OCI-LY1 (cell line): ENCODE results near the gene KRTAP9-1.

ENCODE experiments used
- H2AFZ ChIP-seq: fragments of 200-600 bp; sonication (generic), shearing (Covaris generic); 2 replicates; pipeline ENCODE4 v1.6.0; 2014; ENCODE audit warnings: antibody characterized with exemption, mild to moderate bottlenecking, low read length
- H3F3A ChIP-seq: fragments of 200-600 bp; sonication (generic), shearing (Covaris generic); 2 replicates; pipeline ENCODE4 v1.6.0; 2014; ENCODE audit warnings: mild to moderate bottlenecking, antibody characterized with exemption, low read length, moderate library complexity; ENCODE audit not compliant: insufficient read depth
- H3K27ac ChIP-seq: fragments of 200-600 bp; sonication (generic); 2 replicates; pipeline ENCODE4 v1.5.1; 2014; ENCODE audit warnings: low read length, mixed run types, mild to moderate bottlenecking, low read depth; ENCODE audit not compliant: poor library complexity, severe bottlenecking
- H3K27me3 ChIP-seq: fragments of 200-600 bp; sonication (generic); 2 replicates; pipeline ENCODE4 v1.6.0; 2014; ENCODE audit warnings: antibody characterized with exemption, mild to moderate bottlenecking, low read length, moderate library complexity; ENCODE audit not compliant: insufficient read depth
- H3K36me3 ChIP-seq: fragments of 200-600 bp; sonication (generic); 2 replicates; pipeline ENCODE4 v1.6.1; 2014; ENCODE audit warnings: mild to moderate bottlenecking, antibody characterized with exemption, low read length, moderate library complexity, mixed read lengths; ENCODE audit not compliant: insufficient read depth
- H3K4me1 ChIP-seq: fragments of 200-600 bp; sonication (generic); 2 replicates; pipeline ENCODE4 v1.5.1; 2014; ENCODE audit warnings: mild to moderate bottlenecking, low read length, moderate library complexity; ENCODE audit not compliant: insufficient read depth, severe bottlenecking
- H3K4me2 ChIP-seq: fragments of 200-600 bp; sonication (generic), shearing (Covaris generic); 2 replicates; pipeline ENCODE4 v1.6.1; 2014; ENCODE audit warnings: low read length
- H3K4me3 ChIP-seq: fragments of 200-600 bp; sonication (generic); 2 replicates; pipeline ENCODE4 v1.5.1; 2014; ENCODE audit warnings: low read length, low read depth, mild to moderate bottlenecking, mixed read lengths; ENCODE audit not compliant: poor library complexity, severe bottlenecking
- H3K79me2 ChIP-seq: fragments of 200-600 bp; shearing (Covaris generic); 2 replicates; pipeline ENCODE4 v1.6.1; 2016; ENCODE audit warnings: mixed run types, low read length, mixed read lengths; ENCODE audit not compliant: insufficient read depth
- H3K9ac ChIP-seq: fragments of 200-600 bp; sonication (generic), shearing (Covaris generic); 2 replicates; pipeline ENCODE4 v1.6.1; 2014; ENCODE audit warnings: mild to moderate bottlenecking, low read length, mixed read lengths
- H3K9me2 ChIP-seq: fragments of 200-600 bp; sonication (generic), shearing (Covaris generic); 2 replicates; pipeline ENCODE4 v1.6.1; 2014; ENCODE audit warnings: low read depth, mild to moderate bottlenecking, low read length, mixed read lengths
- H3K9me3 ChIP-seq: fragments of 200-600 bp; shearing (Covaris generic); 2 replicates; pipeline ENCODE4 v1.6.1; 2014; ENCODE audit warnings: low read length, mixed read lengths
- H4K20me1 ChIP-seq: fragments of 200-600 bp; sonication (generic), shearing (Covaris generic); 2 replicates; pipeline ENCODE4 v1.6.0; 2016; ENCODE audit warnings: mild to moderate bottlenecking, low read length; ENCODE audit not compliant: insufficient read depth
- EZH2 ChIP-seq: fragments of 200-600 bp; sonication (generic), shearing (Covaris generic); IDR thresholded peaks from 2 replicates; pipeline ENCODE4 v1.8.0; 2017; ENCODE audit warnings: borderline replicate concordance, mixed run types, mild to moderate bottlenecking, antibody characterized with exemption, low read length, moderate library complexity, mixed read lengths
- TF ChIP-seq, protein P1 (sequence below): fragments of 200-600 bp; sonication (generic), shearing (Covaris generic); IDR thresholded peaks from 2 replicates; pipeline ENCODE4 v1.5.1; 2017; ENCODE audit warnings: mild to moderate bottlenecking, antibody characterized with exemption, low read length, moderate library complexity, mixed read lengths

The KRTAP9-1 gene

DNA sequence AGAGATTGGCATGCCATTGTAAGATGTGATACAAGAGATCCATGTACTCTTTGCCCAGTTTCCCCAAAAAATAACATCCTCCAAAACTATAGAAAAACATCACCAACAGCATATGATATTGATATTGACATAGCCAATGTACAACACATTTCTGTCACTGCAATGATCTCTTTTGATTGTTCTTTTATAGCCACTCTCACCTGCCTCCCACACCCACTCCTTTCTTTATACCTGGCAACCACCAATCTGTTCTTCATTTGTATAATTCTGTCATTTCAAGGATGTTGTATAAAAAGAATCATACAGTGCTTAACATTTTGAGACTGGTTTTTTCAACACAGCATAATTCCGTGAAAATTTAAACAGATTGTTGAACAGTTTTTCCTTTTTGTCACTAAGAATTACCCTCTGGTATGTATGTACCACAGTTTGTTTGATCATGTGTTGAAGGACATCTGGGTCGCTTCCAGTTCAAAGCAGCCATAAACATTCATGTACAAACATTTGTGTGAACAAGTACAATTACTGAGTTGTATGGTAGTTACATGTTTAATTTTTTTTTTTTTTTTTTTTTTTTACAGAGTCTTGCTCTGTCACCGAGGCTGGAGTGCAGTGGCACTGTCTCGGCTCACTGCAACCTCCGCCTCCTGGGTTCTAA is 9.9 kb downstream of the KRTAP9-1 start:
- Histone ChIP-seq H3K4me2 (no peak overlapping the region), H3K27ac (no peak overlapping the region), H3K9me3 (no peaks in the 10 kb centered on the region), H3K9ac (no peak overlapping the region), H3K9me2 (no peaks in the 10 kb centered on the region), H3K36me3 (no peaks in the 10 kb centered on the region), H3K79me2 (no peaks in the 10 kb centered on the region), H2AFZ (no peak overlapping the region), H3K27me3 (no peaks in the 10 kb centered on the region), H4K20me1 (no peaks in the 10 kb centered on the region), H3K4me3 (no peak overlapping the region), H3F3A (no peaks in the 10 kb centered on the region), H3K4me1 (no peaks in the 10 kb centered on the region)
- TF ChIP-seq, protein P1, sequence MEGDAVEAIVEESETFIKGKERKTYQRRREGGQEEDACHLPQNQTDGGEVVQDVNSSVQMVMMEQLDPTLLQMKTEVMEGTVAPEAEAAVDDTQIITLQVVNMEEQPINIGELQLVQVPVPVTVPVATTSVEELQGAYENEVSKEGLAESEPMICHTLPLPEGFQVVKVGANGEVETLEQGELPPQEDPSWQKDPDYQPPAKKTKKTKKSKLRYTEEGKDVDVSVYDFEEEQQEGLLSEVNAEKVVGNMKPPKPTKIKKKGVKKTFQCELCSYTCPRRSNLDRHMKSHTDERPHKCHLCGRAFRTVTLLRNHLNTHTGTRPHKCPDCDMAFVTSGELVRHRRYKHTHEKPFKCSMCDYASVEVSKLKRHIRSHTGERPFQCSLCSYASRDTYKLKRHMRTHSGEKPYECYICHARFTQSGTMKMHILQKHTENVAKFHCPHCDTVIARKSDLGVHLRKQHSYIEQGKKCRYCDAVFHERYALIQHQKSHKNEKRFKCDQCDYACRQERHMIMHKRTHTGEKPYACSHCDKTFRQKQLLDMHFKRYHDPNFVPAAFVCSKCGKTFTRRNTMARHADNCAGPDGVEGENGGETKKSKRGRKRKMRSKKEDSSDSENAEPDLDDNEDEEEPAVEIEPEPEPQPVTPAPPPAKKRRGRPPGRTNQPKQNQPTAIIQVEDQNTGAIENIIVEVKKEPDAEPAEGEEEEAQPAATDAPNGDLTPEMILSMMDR = no peak
- no peak for TF ChIP-seq EZH2

DNA sequence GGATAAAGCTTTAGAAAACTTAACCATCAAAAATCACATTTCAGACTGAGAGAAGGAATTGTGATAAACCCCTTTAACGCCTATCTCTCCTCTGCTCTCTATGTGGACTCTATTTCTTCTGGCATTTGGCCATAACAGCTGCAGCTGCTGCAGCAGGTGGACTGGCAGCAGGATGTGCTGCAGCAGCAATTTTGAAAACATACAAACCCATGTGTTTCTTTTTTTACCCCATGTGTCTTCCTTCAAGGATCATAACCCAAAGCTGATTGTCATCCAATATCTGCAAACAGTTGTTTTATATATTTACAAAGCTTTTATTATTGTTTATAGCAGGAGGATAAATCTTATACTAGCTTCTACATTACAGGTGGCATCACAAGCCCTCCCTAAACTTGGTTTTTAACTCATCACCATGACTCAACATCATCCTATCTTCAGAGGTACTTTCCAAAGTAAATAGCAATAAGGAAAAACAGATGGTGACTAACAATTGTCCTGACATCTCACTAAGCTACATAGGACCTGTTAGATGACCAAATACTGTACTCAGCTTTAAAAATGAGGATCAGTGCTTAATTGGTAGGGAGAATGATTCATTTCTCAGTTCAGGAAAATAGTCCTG is 22.3 kb downstream of the KRTAP9-1 start:
- Histone ChIP-seq H3K9me2 (no peaks in the 10 kb centered on the region), H3F3A (no peaks in the 10 kb centered on the region), H3K4me2 (no peak overlapping the region), H3K36me3 (no peaks in the 10 kb centered on the region), H4K20me1 (no peaks in the 10 kb centered on the region), H3K4me3 (no peak overlapping the region), H3K79me2 (no peaks in the 10 kb centered on the region), H3K27me3 (no peaks in the 10 kb centered on the region), H3K9me3 (no peaks in the 10 kb centered on the region), H3K4me1 (no peaks in the 10 kb centered on the region), H3K9ac (no peak overlapping the region), H3K27ac (no peak overlapping the region), H2AFZ (no peak overlapping the region)
- TF ChIP-seq, protein P1 = no peak
- no peak for TF ChIP-seq EZH2

DNA sequence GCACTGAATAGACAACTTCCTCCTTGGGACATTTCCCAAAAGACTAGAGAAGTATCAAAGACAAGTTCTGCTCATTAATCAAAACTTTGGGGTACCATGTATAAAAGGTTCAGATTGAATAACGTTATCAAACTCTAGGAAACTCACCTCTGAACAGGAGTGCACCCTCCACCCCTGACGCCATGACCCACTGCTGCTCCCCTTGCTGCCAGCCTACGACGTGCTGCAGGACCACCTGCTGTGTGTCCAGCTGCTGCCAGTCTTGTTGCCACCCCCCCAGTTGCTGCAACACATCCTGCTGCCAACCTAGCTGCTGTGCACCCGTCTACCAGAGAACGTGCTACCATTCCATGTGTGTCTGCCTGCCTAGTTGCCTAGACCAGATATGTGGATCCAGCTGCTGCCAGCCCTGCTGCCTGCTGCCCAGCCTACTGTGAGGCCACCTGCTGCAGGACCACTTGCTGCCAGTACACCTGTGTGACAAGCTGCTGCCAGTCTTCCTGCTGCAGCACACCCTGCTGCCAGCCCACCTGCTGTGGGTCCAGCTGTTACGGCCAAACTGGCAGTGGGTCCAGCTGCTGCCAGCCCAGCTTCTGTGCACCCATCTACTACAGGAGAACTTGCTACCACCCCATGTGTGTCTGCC is 23.0 kb downstream of the KRTAP9-1 start:
- no peak overlapping the region for H2AFZ ChIP-seq
- no peaks in the 10 kb centered on the region for H3K9me2 ChIP-seq
- no peaks in the 10 kb centered on the region for H3K36me3 ChIP-seq
- no peaks in the 10 kb centered on the region for H3K27me3 ChIP-seq
- no peaks in the 10 kb centered on the region for H3K79me2 ChIP-seq
- no peak overlapping the region for H3K4me3 ChIP-seq
- H3K4me2 ChIP-seq = no peak overlapping the region
- H3K9me3 ChIP-seq = no peaks in the 10 kb centered on the region
- H3F3A ChIP-seq = no peaks in the 10 kb centered on the region
- no peak overlapping the region for H3K27ac ChIP-seq
- no peak overlapping the region for H3K9ac ChIP-seq
- H4K20me1 ChIP-seq = no peaks in the 10 kb centered on the region
- H3K4me1 ChIP-seq = no peaks in the 10 kb centered on the region
- TF ChIP-seq, protein P1 = no peak
- no peak for TF ChIP-seq EZH2
